Kidney tubule cell (primary cell): ENCODE results near the gene EBLN1.

Experiments
- DNase-seq: peaks from one replicate; pipeline ENCODE4 v3.0.0-alpha.2; 2018; ENCODE audit warnings: low spot score

Gene EBLN1

DNA sequence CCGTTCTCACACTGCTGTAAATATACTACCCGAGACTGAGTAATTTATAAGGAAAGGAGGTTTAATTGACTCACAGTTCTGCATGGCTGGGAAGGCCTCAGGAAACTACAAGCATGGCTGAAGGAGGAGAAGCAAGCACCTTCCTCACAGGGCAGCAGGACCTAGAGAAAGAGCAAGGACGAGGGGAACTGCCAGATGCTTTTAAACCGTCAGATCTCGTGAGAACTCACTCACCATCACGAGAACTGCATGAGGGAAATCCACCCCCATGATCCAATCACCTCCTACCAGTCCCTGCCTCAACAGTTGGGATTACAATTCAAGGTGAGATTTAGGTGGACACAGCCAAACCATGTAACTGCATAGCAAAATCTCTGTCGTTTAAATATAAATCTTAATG, at the start of gene EBLN1:
TSS of gene EBLN1 (minus strand) at position 174 of the 400 bp plus-strand sequence. CDS start 8,032 bp downstream, outside the sequence.
- DNase-seq = peak; percentile 33

- DNase-seq = no peak
Measured at GRCh38 chr10:22265839-22266537, 48.2 kb upstream of the EBLN1 start.

- no peak for DNase-seq
Measured at GRCh38 chr10:22263106-22263505, 45.3 kb upstream of the EBLN1 start.

DNA sequence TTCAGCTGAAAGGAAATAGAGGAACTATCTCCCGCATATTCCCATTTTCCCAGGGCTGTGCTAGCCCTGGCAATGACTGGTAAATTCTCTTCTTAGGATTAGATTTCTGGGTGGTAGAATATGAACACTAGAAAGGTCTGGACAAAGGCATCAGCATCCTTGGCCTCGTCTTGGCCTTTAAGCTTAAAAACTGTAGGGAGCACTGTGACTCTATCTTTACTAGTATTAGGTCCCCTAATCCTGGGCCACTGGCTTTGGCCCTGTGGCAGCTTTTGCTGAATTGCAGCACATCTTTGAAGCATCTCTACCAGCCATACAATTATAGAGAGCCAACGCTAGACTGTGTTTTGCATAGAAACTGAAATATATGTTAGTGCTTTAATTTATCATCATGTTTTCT, 41.5 kb upstream of the EBLN1 start:
- no peak for DNase-seq

GRCh38 chr10:22258471-22258870, 40.7 kb upstream of the EBLN1 start:
- no peak for DNase-seq

DNA sequence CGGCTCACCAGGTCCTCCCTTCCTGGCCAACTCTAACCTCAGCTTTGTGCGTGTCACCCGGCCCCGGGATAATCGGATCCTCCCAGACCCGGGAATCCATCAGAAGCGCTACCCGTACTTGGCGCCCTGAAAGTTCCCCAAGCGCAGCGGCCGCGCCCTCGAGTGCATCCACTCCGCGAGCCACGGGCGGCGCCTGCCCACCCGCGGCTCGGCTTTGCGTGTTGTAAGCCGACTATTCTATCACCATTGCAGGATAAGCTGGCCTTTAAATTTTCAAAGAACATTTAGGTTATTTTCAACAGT, 35.7 kb upstream of the EBLN1 start:
- peak; percentile 15 for DNase-seq

DNA sequence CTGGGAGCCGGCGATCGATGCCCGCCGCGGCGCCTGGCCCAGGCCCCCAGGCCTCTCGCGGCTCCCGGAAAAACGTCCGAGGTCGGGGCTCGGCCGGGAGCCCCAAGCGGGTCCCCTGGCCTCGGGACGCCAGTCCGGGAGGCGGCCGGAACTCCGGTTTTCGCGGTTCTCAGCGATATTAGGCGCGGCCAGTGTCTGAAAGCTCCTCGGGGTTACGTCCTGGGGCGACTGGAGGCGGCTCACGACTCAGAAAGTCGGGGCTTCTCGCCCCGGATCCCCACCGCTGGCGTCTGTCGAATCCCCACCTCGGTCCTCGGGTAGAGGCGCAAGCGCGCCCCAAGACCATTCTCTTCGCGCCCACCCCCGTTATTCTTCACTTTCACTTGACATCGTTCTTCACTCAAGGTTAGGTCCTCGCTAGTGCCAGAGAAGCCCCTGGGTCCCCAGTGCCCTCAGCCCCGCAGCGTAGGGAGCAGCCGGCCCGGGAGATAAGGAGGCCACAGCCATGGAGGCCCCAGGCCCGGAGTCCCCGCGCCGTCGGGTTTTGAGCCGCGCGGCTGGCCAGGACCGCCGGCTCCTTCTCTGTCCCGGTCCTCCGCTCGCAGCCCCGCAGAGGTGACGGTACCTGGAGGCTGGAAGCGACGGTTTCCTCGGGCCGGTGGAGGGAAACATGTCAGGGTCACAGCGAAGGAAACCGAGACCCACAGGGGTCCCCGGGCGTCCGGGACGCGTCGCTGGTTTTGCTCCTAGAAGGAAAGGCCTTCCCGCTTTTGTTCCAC, 35.2 kb upstream of the EBLN1 start:
- peak; percentile 24 for DNase-seq

DNA sequence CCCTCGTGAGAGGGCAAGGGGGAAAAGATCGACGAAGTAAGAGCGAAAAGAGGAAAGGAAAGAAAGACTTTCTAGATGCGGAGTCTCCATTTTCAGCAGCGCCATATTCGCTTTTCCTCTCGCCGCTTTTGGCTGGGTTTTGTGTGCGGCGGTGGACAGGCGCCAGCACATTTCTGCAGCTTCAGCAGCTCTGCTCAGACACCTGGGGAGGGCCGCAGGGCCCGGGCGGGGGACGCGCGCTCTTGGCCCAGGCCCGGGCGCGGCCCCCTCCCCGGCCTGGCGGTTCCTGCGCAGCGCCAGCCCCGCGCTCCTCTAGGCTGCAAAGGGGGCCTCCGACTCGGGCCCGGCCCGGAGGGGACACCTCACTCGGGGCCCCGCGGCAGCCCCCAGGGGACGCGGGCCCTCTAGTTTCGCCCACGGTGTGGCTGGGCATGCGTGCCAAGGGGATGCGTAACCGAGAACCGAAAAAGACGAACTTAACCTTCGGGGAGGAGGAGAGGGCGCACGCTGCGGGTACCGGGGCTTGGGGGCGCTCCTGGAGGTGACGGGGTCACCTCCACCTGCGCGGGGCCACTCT, 34.5 kb upstream of the EBLN1 start:
- DNase-seq = peak; percentile 44

DNA sequence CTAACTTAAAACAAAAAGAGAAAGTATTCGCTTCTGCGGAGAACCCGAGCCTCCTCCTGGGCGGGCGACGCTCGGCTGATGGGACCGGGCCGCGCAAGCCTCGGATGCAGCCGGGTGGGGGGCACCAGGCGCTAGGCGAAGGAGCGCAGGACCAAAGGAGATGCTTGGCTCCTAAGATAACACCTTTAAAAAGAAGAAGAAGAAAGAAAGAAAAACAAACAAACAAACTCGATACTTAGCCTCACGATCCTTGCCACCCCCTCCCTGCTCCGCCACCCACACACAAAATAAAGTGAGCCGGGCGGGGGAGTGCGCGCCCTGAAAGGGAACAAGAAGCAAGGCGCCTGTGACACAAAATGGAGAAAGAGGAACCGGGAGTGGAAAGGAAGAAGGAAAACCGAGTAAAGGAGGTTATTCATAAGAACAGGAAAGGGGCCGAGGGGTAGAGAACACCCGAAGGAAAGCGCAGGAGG, 34.0 kb upstream of the EBLN1 start:
- peak; percentile 58 for DNase-seq

DNA sequence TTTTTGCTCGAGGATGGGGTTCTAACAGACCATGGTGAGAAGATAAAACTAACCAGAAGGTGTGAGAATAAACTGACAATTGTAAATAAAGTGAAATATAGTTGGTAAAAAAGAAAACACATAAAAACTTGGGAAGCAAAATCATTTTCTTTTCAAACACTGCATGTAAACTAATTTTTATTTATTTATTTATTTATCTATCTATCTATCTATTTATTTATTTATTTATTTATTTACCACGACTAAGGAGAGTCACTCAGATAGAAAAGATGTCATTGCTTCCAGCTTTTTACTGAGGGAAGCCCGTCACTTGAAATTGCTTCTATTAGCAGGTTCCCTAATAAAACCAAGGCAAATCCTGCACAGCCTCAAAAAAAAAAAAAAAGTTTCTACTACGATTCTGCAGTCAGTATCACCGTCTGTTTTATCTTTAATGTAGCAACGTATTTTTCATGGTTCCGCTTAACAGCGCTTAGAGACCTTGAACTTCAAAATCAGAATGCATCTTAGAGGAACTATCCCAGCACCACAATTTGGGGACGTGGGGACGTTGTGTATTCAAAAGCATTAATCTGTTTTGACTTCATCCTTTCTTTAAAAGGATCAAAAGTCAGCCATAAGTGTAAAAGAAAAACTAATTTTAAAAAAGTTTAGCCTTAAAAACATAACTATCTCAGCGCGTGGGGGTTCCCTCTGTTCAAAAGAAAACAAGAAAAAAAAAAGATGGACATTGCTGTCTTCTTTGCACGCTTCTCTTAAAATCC, 33.3 kb upstream of the EBLN1 start:
- no peak for DNase-seq

- DNase-seq = no peak
Measured at GRCh38 chr10:22247636-22248035, 29.8 kb upstream of the EBLN1 start.

GRCh38 chr10:22246680-22247391, 29.0 kb upstream of the EBLN1 start:
- peak; percentile 92 for DNase-seq

- DNase-seq = peak; percentile 79
Measured at GRCh38 chr10:22245567-22245966, 27.8 kb upstream of the EBLN1 start.

- no peak for DNase-seq
Measured at GRCh38 chr10:22244855-22245254, 27.0 kb upstream of the EBLN1 start.

GRCh38 chr10:22244001-22244400, 26.2 kb upstream of the EBLN1 start:
- DNase-seq = no peak

GRCh38 chr10:22243321-22243720, 25.5 kb upstream of the EBLN1 start:
- no peak for DNase-seq

DNA sequence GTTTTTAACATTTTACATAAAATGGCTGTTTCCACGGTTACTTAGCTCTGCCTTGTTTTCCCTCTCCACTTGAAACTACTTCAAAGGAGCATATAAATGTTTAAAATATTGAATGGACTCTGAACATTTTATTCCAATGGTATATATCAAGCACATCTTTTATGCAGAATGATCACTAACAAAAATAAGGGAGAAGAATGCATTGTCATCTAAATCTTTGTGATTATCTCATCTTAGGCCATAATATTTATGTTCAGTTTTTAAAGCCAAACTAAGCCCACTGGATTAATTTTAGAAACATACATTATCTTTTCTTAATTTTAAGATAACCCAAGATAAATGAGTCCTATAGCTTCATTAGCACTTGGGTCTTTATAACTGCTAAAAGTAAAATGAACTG, 13.4 kb upstream of the EBLN1 start:
- DNase-seq = no peak

DNA sequence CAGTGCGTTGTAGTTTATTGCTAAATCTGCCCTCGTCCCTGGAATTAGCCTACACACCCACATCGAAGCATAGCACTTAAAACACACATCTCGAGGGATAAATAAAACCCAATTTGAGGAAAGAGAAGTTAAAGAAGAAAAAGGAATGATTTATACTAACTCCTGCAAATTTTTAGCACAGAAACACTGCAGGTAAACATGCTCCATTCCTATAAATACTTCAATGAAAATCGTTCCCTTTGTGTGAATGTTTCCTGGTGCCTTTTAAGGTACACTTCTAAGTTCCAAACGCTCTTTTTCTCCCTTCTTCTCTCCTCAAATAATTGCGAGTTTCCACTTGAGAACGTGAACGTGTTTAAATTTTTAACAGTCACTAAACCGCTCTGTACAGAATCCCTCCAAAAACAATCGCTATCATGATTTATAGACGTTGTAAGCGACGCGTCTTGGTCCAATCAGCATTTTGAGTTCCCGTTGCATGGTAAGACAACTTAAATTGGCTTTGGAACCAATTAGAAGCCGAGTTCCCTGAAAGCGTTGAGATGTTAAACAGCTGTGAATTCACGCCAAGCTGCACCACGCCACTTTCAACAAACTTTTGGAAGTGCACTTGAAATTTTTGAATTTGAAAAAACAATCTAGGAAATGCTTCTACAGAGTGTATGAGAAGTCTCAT, 12.5 kb upstream of the EBLN1 start:
- DNase-seq = peak; percentile 40

GRCh38 chr10:22229802-22230157, 12.0 kb upstream of the EBLN1 start:
- DNase-seq = peak; percentile 8

DNA sequence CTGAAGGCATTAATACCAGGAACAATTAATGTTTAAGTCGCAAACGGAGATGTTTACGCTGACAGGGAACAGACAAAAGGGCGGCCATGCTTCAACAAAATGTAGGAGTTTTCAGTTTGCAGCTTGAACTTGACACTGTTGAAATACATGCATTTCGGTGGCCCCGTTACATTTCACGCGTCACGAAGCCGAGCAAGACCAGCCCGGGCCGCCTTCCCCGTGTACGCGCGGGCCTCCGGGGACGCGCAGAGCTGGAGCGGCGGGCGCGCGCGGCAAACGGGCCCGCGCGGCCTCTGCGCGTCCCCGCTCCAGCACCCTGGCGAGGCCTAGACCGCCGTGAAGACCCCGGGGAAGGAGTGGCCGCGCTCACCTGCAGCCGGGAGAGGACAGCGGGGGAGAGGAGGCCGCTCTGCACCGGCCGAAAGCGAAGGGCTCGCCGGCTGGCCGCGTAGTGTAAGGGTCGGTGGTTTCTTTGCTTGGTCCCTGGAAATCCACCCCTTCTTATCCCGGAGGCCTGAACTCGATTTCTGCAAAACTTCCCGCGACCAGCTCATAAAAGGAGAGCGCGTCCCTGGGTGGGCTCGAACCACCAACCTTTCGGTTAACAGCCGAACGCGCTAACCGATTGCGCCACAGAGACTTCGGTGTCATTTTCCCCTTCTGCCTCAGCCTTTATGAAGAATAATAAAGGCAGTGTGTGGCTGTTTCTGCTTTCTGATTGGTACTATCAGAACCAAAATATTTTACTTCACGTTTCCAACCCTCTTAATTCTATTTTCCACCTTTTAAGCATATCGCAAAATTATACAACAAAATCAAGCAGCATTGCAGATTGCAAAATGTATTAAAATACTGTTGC, 11.4 kb upstream of the EBLN1 start:
- peak; percentile 95 for DNase-seq
